Measurements from ENCODE around the gene UBE2E2.

The UBE2E2 gene

DNA sequence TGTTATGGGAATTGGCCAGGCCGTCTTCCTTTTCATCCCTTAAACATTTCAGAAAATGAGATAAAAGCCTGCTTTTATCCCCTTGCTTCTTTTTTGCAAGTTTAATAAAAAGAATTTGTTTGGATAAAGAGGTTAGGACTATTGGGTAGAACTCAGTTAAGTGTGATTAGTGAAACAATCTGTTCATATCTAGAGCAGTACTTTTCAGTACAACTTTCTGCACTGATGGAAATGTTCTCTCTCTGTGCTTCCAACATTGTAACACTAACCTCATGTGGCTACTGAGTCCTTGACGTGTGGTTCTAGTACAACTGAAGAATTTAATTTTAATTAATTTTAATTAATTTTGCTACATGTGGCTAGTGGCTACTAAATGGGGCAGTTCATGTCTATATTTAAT lies 246.9 kb downstream of the UBE2E2 start:
- Histone ChIP-seq H3K4me1 (ENCODE audit: control insufficient read depth, insufficient read depth, low read length) (peaks cover 7% of the 10 kb centered on the region), H3K4me3 (ENCODE audit: low read depth, low read length) (no peak overlapping the region), H3K9me3 (ENCODE audit: control insufficient read depth, insufficient read depth, low read depth, low read length) (no peaks in the 10 kb centered on the region), H3K36me3 (ENCODE audit: control insufficient read depth in 2 of 2, insufficient read depth in 1 of 2, low read length in 2 of 2) (no peaks in the 10 kb centered on the region), H3K27ac (ENCODE audit: extremely low read depth, low read depth, low read length) (no peak overlapping the region)
- TF ChIP-seq ZNF530 (tag by site-specific recombination; IDR thresholded peaks at IDR 0.05; ENCODE audit: low read depth) (no peak), ZBTB1 (tag by site-specific recombination; IDR thresholded peaks at IDR 0.05) (no peak), ZNF510 (tag by site-specific recombination; IDR thresholded peaks at IDR 0.05; ENCODE audit: insufficient replicate concordance) (no peak), HOXD13 (CRISPR knock-in tag; IDR thresholded peaks at IDR 0.05; ENCODE audit: borderline replicate concordance) (no peak), ZNF654 (tag by site-specific recombination; IDR thresholded peaks at IDR 0.05; ENCODE audit: low read depth) (no peak), SETDB1 (IDR thresholded peaks at IDR 0.05; ENCODE audit: insufficient read length, low read length) (no peak), ZNF366 (tag by site-specific recombination; conservative IDR thresholded peaks at IDR 0.05) (no peak), SCRT1 (tag by site-specific recombination; IDR thresholded peaks at IDR 0.05; ENCODE audit: borderline replicate concordance) (no peak), ZNF23 (tag by site-specific recombination; IDR thresholded peaks at IDR 0.05; ENCODE audit: borderline replicate concordance) (no peak), ZNF660 (tag by site-specific recombination; IDR thresholded peaks at IDR 0.05) (no peak), SP2 (tag by site-specific recombination; IDR thresholded peaks at IDR 0.05) (no peak), SCRT2 (tag by site-specific recombination; IDR thresholded peaks at IDR 0.05) (no peak), ZNF214 (tag by site-specific recombination; IDR thresholded peaks at IDR 0.05; ENCODE audit: borderline replicate concordance) (no peak), ZNF311 (tag by site-specific recombination; IDR thresholded peaks at IDR 0.05; ENCODE audit: borderline replicate concordance) (no peak), ZFP37 (tag by site-specific recombination; IDR thresholded peaks at IDR 0.05) (no peak), ZNF239 (tag by site-specific recombination; IDR thresholded peaks at IDR 0.05) (no peak), ZNF501 (tag by site-specific recombination; IDR thresholded peaks at IDR 0.05) (no peak), ZSCAN16 (tag by site-specific recombination; IDR thresholded peaks at IDR 0.05) (no peak)
- TF ChIP-seq, protein P1, sequence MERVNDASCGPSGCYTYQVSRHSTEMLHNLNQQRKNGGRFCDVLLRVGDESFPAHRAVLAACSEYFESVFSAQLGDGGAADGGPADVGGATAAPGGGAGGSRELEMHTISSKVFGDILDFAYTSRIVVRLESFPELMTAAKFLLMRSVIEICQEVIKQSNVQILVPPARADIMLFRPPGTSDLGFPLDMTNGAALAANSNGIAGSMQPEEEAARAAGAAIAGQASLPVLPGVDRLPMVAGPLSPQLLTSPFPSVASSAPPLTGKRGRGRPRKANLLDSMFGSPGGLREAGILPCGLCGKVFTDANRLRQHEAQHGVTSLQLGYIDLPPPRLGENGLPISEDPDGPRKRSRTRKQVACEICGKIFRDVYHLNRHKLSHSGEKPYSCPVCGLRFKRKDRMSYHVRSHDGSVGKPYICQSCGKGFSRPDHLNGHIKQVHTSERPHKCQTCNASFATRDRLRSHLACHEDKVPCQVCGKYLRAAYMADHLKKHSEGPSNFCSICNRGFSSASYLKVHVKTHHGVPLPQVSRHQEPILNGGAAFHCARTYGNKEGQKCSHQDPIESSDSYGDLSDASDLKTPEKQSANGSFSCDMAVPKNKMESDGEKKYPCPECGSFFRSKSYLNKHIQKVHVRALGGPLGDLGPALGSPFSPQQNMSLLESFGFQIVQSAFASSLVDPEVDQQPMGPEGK (tag by site-specific recombination; IDR thresholded peaks at IDR 0.05): no peak
- TF ChIP-seq, protein P2, sequence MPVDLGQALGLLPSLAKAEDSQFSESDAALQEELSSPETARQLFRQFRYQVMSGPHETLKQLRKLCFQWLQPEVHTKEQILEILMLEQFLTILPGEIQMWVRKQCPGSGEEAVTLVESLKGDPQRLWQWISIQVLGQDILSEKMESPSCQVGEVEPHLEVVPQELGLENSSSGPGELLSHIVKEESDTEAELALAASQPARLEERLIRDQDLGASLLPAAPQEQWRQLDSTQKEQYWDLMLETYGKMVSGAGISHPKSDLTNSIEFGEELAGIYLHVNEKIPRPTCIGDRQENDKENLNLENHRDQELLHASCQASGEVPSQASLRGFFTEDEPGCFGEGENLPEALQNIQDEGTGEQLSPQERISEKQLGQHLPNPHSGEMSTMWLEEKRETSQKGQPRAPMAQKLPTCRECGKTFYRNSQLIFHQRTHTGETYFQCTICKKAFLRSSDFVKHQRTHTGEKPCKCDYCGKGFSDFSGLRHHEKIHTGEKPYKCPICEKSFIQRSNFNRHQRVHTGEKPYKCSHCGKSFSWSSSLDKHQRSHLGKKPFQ (tag by site-specific recombination; IDR thresholded peaks at IDR 0.05): no peak
- CTCF ChIA-PET: no interaction called here
- POLR2A ChIA-PET: no interaction called here

DNA sequence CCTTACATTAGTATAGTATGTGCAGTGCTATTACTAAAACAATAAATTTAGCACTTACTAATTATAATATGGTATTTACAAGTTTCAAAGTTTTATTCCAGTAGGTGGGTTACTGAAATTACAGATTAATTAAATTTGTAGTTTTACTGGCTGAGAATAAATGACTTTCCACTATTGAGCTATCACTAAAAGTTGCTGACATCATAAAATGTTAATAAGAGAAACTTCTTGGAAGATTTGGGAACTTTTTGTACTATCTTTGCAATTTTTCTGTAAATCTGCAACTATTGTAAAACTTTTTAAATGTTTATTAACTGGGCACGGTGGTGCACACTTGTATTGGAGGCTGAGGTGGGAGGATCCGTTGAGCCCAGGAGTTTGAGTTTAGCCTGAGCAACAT lies 247.7 kb downstream of the UBE2E2 start:
- Histone ChIP-seq H3K4me1 (ENCODE audit: control insufficient read depth, insufficient read depth, low read length) (peaks cover 9% of the 10 kb centered on the region), H3K36me3 (ENCODE audit: control insufficient read depth in 2 of 2, insufficient read depth in 1 of 2, low read length in 2 of 2) (no peaks in the 10 kb centered on the region), H3K9me3 (ENCODE audit: control insufficient read depth, insufficient read depth, low read depth, low read length) (no peaks in the 10 kb centered on the region), H3K4me3 (ENCODE audit: low read depth, low read length) (no peak overlapping the region), H3K27ac (ENCODE audit: extremely low read depth, low read depth, low read length) (no peak overlapping the region)
- POLR2A ChIA-PET: no interaction called here
- CTCF ChIA-PET: no interaction called here
- TF ChIP-seq ZNF10 (tag by site-specific recombination; IDR thresholded peaks at IDR 0.05) (no peak), ZNF501 (tag by site-specific recombination; IDR thresholded peaks at IDR 0.05) (no peak), ZNF146 (tag by site-specific recombination; IDR thresholded peaks at IDR 0.05) (no peak), ZNF37A (tag by site-specific recombination; IDR thresholded peaks at IDR 0.05) (no peak), BCL11A (tag by site-specific recombination; IDR thresholded peaks at IDR 0.05; ENCODE audit: low read depth) (no peak), ZNF510 (tag by site-specific recombination; IDR thresholded peaks at IDR 0.05; ENCODE audit: insufficient replicate concordance) (no peak), GFI1B (tag by site-specific recombination; IDR thresholded peaks at IDR 0.05) (no peak), ZNF837 (tag by site-specific recombination; IDR thresholded peaks at IDR 0.05) (no peak), SCRT1 (tag by site-specific recombination; IDR thresholded peaks at IDR 0.05; ENCODE audit: borderline replicate concordance) (no peak), ZNF175 (tag by site-specific recombination; IDR thresholded peaks at IDR 0.05) (no peak), ZNF654 (tag by site-specific recombination; IDR thresholded peaks at IDR 0.05; ENCODE audit: low read depth) (no peak)
- TF ChIP-seq, protein P3, sequence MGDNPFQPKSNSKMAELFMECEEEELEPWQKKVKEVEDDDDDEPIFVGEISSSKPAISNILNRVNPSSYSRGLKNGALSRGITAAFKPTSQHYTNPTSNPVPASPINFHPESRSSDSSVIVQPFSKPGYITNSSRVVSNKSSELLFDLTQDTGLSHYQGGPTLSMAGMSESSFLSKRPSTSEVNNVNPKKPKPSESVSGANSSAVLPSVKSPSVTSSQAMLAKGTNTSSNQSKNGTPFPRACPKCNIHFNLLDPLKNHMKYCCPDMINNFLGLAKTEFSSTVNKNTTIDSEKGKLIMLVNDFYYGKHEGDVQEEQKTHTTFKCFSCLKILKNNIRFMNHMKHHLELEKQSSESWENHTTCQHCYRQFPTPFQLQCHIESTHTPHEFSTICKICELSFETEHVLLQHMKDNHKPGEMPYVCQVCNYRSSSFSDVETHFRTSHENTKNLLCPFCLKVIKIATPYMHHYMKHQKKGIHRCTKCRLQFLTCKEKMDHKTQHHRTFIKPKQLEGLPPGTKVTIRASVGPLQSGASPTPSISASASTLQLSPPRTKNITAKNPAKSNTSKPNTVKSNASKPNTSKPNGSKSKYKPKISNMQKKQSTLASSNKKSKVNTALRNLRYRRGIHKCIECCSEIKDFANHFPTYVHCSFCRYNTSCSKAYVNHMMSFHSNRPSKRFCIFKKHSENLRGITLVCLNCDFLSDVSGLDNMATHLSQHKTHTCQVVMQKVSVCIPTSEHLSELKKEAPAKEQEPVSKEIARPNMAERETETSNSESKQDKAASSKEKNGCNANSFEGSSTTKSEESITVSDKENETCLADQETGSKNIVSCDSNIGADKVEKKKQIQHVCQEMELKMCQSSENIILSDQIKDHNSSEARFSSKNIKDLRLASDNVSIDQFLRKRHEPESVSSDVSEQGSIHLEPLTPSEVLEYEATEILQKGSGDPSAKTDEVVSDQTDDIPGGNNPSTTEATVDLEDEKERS (tag by site-specific recombination; IDR thresholded peaks at IDR 0.05): no peak
- TF ChIP-seq, protein P4, sequence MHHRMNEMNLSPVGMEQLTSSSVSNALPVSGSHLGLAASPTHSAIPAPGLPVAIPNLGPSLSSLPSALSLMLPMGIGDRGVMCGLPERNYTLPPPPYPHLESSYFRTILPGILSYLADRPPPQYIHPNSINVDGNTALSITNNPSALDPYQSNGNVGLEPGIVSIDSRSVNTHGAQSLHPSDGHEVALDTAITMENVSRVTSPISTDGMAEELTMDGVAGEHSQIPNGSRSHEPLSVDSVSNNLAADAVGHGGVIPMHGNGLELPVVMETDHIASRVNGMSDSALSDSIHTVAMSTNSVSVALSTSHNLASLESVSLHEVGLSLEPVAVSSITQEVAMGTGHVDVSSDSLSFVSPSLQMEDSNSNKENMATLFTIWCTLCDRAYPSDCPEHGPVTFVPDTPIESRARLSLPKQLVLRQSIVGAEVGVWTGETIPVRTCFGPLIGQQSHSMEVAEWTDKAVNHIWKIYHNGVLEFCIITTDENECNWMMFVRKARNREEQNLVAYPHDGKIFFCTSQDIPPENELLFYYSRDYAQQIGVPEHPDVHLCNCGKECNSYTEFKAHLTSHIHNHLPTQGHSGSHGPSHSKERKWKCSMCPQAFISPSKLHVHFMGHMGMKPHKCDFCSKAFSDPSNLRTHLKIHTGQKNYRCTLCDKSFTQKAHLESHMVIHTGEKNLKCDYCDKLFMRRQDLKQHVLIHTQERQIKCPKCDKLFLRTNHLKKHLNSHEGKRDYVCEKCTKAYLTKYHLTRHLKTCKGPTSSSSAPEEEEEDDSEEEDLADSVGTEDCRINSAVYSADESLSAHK (tag by site-specific recombination; IDR thresholded peaks at IDR 0.05): no peak

Data from HEK293 (cell line).